ENCODE measurements around the gene WWOX.

WWOX gene

DNA sequence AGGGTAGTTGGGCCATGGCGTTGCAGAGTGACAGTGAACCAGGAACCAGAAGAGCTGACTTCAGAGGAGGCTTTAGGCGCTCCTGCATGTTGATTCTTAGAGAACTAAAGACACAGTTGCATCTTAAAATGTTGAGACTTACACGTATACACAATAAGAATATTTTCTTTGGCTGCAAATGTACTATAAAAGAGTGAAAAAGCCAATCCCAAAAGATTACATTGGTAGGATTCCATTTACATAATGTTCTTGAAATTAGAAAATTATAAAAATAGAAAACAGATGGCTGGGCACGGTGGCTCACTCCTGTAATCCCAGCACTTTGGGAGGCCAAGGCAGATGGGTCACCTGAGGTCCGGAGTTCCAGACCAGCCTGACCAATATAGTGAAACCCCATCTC lies 738.8 kb downstream of the WWOX start:
- TF ChIP-seq FOXP2 (optimal IDR thresholded peaks at IDR 0.05; ENCODE audit: control extremely low read depth, extremely low read length, insufficient read depth) (no peak), EZH2 (IDR thresholded peaks at IDR 0.05) (no peak), POLR2AphosphoS5 (IDR thresholded peaks at IDR 0.05; ENCODE audit: borderline replicate concordance, low read depth, low read length) (no peak)
- Histone ChIP-seq H3K4me3 (no peak overlapping the region), H3K27ac (no peak overlapping the region), H3K36me3 (ENCODE audit: insufficient read depth, low read length) (no peaks in the 10 kb centered on the region), H3K9me3 (ENCODE audit: low read depth, low read length) (no peaks in the 10 kb centered on the region), H3K9ac (ENCODE audit: insufficient read length) (no peak overlapping the region)
- DNase-seq (ENCODE audit: low read depth, low spot score), result no peak

DNA sequence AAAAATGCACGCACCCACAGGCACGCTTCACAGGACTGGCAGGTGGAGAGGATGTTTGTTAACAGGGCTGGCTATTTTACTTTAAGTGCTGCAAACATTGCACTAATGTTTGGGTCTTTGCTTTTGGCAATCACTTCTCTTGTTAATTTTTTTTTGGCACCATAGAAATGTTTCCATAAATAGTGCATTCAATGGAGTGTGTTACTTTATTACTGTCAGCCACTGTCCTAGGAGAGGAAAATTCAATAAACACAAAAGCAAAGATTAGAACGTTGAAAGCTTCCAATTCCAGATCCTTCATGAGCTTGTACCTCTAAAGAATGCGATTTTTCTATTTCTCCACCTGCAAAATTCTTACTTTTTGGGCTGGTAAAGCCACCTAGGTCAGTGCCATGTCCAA lies 743.5 kb downstream of the WWOX start:
- H3K27ac ChIP-seq, result no peak overlapping the region
- H3K9me3 ChIP-seq (ENCODE audit: low read depth, low read length), result no peaks in the 10 kb centered on the region
- no peak overlapping the region for H3K4me3 ChIP-seq
- TF ChIP-seq EZH2 (IDR thresholded peaks at IDR 0.05), result no peak
- H3K36me3 ChIP-seq (ENCODE audit: insufficient read depth, low read length), result no peaks in the 10 kb centered on the region
- H3K9ac ChIP-seq (ENCODE audit: insufficient read length), result no peak overlapping the region
- no peak for DNase-seq (ENCODE audit: low read depth, low spot score)

DNA sequence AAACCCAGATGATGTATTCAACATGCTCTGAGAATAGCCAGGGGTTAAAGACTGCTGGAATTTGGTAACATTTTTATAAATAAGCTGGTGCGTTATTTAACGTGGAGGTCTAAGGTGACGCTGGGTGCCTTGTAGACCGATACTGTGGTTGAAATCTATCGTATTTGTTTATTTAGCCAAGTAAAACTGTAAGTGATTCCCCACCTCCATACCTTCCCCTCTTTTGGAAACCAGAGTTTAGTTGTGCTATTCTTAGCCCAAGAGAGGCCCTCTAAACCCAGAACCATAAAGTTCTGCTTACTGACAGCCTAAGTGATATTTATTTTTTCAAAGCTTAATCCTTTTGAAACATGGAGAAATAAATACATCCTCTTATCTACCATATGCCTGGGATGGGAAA lies 744.5 kb downstream of the WWOX start:
- Histone ChIP-seq H3K9me3 (ENCODE audit: low read depth, low read length) (no peaks in the 10 kb centered on the region), H3K27ac (no peak overlapping the region), H3K36me3 (ENCODE audit: insufficient read depth, low read length) (no peaks in the 10 kb centered on the region), H3K9ac (ENCODE audit: insufficient read length) (no peak overlapping the region), H3K4me3 (no peak overlapping the region)
- DNase-seq (ENCODE audit: low read depth, low spot score), result no peak
- TF ChIP-seq FOXP2 (optimal IDR thresholded peaks at IDR 0.05; ENCODE audit: control extremely low read depth, extremely low read length, insufficient read depth), result no peak
- no peak for TF ChIP-seq EZH2 (IDR thresholded peaks at IDR 0.05)
- no peak for TF ChIP-seq POLR2AphosphoS5 (IDR thresholded peaks at IDR 0.05; ENCODE audit: borderline replicate concordance, low read depth, low read length)

DNA sequence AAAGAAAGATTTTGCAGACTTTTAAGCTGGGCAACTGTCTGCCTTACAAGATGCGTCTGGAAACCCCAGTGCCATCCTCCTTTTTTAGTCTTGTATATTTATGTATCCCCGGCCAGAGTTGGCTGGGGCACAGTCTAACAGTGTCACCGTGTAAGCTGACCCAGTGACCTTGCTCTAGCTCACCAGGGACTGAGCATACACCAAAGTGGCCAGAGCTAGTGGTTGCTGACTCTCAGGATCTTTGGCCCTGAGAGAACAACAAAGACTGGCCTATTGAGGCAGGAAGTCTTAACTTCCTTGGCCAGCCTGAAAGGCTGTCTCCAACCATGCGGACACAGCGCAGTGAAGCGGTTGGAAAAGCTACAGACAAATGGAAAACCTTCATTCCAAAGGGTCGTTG lies 745.2 kb downstream of the WWOX start:
- Histone ChIP-seq H3K4me3 (no peak overlapping the region), H3K27ac (no peak overlapping the region), H3K36me3 (ENCODE audit: insufficient read depth, low read length) (no peaks in the 10 kb centered on the region), H3K9ac (ENCODE audit: insufficient read length) (no peak overlapping the region), H3K9me3 (ENCODE audit: low read depth, low read length) (no peaks in the 10 kb centered on the region)
- TF ChIP-seq FOXP2 (optimal IDR thresholded peaks at IDR 0.05; ENCODE audit: control extremely low read depth, extremely low read length, insufficient read depth) (no peak), EZH2 (IDR thresholded peaks at IDR 0.05) (no peak), POLR2AphosphoS5 (IDR thresholded peaks at IDR 0.05; ENCODE audit: borderline replicate concordance, low read depth, low read length) (no peak)
- no peak for DNase-seq (ENCODE audit: low read depth, low spot score)

DNA sequence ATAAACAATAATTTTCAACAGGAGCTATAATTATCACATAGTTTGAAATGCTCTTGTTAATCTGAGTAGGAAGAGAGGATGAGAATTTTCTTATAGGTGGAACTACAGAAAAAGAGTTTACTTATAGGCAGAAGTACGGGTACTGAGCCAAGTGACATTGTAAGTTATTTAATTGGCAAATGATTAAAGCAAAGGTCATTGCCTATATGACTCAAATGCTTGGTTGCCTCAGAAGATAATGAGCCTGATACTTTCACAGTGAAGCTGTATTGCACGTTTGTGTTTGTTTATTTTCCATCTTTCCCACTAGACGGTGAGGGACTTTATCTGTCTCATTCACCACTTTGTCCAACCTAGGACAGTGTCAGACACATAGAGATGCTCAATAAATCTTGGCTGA lies 751.8 kb downstream of the WWOX start:
- Histone ChIP-seq H3K4me3 (no peak overlapping the region), H3K27ac (no peak overlapping the region), H3K9me3 (ENCODE audit: low read depth, low read length) (no peaks in the 10 kb centered on the region), H3K9ac (ENCODE audit: insufficient read length) (no peak overlapping the region), H3K36me3 (ENCODE audit: insufficient read depth, low read length) (no peaks in the 10 kb centered on the region)
- no peak for TF ChIP-seq FOXP2 (optimal IDR thresholded peaks at IDR 0.05; ENCODE audit: control extremely low read depth, extremely low read length, insufficient read depth)
- TF ChIP-seq EZH2 (IDR thresholded peaks at IDR 0.05), result no peak
- DNase-seq (ENCODE audit: low read depth, low spot score), result no peak

DNA sequence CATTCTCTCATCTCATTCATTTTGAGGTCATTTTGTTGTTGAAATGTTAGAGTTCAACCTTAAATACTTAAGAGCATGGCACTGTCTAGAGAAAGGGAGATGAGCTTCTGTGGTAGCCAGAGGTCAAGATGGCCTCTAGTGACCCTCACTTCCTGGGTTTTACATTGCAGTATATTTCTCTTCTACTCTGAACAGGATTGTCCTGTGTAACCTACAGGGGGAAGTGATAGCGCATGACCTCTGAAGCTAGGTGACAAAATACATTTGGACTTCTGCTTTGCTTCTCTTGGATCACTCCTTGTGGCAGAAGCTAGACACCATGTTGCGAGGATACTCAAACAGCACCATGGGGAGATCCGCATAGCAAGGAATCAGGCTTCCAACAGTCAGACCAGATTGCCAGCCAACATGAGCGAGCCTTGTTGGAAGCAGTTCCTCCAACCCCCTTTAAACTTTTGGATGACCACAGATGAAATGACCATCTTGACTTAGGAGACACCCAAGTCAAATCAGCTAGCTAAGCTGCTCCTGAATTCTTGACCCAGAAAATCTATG lies 752.7 kb downstream of the WWOX start:
- TF ChIP-seq POLR2AphosphoS5 (IDR thresholded peaks at IDR 0.05; ENCODE audit: borderline replicate concordance, low read depth, low read length) (no peak), FOXP2 (optimal IDR thresholded peaks at IDR 0.05; ENCODE audit: control extremely low read depth, extremely low read length, insufficient read depth) (no peak), EZH2 (IDR thresholded peaks at IDR 0.05) (no peak)
- Histone ChIP-seq H3K4me3 (no peak overlapping the region), H3K27ac (no peak overlapping the region), H3K9ac (ENCODE audit: insufficient read length) (no peak overlapping the region), H3K9me3 (ENCODE audit: low read depth, low read length) (no peaks in the 10 kb centered on the region), H3K36me3 (ENCODE audit: insufficient read depth, low read length) (no peaks in the 10 kb centered on the region)
- no peak for DNase-seq (ENCODE audit: low read depth, low spot score)

DNA sequence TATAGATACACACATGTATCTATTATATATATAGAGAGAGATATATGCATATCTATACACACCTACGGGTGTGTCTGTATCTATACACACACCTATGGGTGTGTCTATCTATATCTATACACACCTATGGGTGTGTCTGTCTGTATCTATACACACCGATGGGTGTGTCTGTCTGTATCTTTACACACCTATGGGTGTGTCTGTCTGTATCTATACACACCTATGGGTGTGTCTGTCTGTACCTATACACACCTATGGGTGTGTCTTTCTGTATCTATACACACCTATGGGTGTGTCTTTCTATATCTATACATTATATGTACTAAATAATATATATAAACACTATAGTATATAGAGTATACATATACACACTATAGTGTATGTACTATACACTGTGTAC lies 762.6 kb downstream of the WWOX start:
- no peak for DNase-seq (ENCODE audit: low read depth, low spot score)
- no peaks in the 10 kb centered on the region for H3K9me3 ChIP-seq (ENCODE audit: low read depth, low read length)
- no peak overlapping the region for H3K27ac ChIP-seq
- no peaks in the 10 kb centered on the region for H3K36me3 ChIP-seq (ENCODE audit: insufficient read depth, low read length)
- H3K9ac ChIP-seq (ENCODE audit: insufficient read length), result no peak overlapping the region
- H3K4me3 ChIP-seq, result no peak overlapping the region
- TF ChIP-seq FOXP2 (optimal IDR thresholded peaks at IDR 0.05; ENCODE audit: control extremely low read depth, extremely low read length, insufficient read depth) (no peak), POLR2AphosphoS5 (IDR thresholded peaks at IDR 0.05; ENCODE audit: borderline replicate concordance, low read depth, low read length) (no peak), EZH2 (IDR thresholded peaks at IDR 0.05) (no peak)

DNA sequence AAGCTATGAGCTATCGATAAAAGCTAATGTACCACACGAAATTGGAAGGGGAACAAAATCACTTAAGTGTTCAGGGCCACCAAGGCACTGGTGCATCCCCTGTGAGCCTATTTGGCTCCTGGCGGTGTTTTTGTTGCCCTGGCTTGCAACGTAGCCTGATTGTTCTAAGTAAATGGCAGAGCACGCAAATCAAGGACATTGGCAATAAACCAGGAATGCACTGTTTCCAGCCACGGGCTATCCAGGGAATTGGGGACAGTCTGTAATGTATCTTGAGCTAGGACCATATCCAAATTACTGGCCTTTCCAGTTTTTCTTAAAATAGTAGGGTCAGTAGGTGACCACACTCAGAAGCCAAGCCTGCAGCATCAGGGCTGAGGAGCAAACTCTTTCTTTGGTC lies 767.1 kb downstream of the WWOX start:
- Histone ChIP-seq H3K9ac (ENCODE audit: insufficient read length) (no peak overlapping the region), H3K4me3 (no peak overlapping the region), H3K9me3 (ENCODE audit: low read depth, low read length) (no peaks in the 10 kb centered on the region), H3K27ac (no peak overlapping the region), H3K36me3 (ENCODE audit: insufficient read depth, low read length) (no peaks in the 10 kb centered on the region)
- no peak for DNase-seq (ENCODE audit: low read depth, low spot score)
- TF ChIP-seq FOXP2 (optimal IDR thresholded peaks at IDR 0.05; ENCODE audit: control extremely low read depth, extremely low read length, insufficient read depth) (no peak), EZH2 (IDR thresholded peaks at IDR 0.05) (no peak), POLR2AphosphoS5 (IDR thresholded peaks at IDR 0.05; ENCODE audit: borderline replicate concordance, low read depth, low read length) (no peak)

DNA sequence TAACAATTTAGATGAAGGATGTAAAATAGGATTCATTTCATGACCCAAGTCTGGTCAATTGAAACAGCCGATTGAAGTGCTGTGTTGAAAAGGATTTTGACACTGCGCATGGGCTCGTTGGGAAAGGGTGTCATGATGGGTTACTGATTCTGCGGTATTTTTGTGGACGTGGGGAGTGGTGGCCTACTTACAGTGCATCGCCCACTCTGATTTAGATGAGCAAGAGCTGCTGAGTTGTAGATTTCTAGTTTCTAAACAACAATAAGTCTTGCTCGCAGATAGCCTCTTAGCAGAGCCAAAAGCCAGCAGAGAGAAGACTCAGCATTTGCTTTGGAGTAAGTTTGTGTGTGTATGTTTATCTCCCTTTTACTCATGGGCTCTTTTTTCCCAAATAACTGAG lies 770.0 kb downstream of the WWOX start:
- H3K4me3 ChIP-seq, result no peak overlapping the region
- H3K9ac ChIP-seq (ENCODE audit: insufficient read length), result no peak overlapping the region
- H3K9me3 ChIP-seq (ENCODE audit: low read depth, low read length), result no peaks in the 10 kb centered on the region
- no peak for DNase-seq (ENCODE audit: low read depth, low spot score)
- TF ChIP-seq EZH2 (IDR thresholded peaks at IDR 0.05) (no peak), POLR2AphosphoS5 (IDR thresholded peaks at IDR 0.05; ENCODE audit: borderline replicate concordance, low read depth, low read length) (no peak), FOXP2 (optimal IDR thresholded peaks at IDR 0.05; ENCODE audit: control extremely low read depth, extremely low read length, insufficient read depth) (no peak)
- H3K27ac ChIP-seq, result no peak overlapping the region
- H3K36me3 ChIP-seq (ENCODE audit: insufficient read depth, low read length), result no peaks in the 10 kb centered on the region

All from SK-N-MC (cell line).